GM19023 (cell line): Measurements from ENCODE around the gene P3H2.

ENCODE experiments used
- ATAC-seq: cut with Tn5 transposase; IDR thresholded peaks from one replicate; pipeline ENCODE4 v1.9.1; 2021; ENCODE audit warnings: mild to moderate bottlenecking, moderate library complexity; ENCODE audit not compliant: unreplicated experiment

Gene P3H2

DNA sequence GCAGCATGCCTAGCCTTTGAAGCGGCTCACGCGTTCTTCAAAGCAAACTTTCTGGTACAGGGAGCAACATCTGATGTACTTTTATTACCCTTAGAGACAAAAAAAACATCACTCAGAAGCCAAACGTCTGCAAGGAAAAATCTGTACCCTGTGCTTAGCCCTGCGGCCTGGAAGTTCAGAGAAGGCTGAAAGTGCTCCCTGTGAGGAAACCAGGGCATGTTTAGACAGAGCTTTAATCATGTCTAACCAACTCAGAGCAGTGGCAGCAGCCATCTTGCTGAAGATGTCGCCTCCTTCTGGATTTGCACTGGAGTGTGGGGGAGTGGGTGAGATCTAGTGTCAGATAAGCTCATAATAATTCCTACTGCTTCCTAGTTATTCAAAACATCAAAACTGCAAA is 170.4 kb downstream of the P3H2 start:
- ATAC-seq, result no peak

DNA sequence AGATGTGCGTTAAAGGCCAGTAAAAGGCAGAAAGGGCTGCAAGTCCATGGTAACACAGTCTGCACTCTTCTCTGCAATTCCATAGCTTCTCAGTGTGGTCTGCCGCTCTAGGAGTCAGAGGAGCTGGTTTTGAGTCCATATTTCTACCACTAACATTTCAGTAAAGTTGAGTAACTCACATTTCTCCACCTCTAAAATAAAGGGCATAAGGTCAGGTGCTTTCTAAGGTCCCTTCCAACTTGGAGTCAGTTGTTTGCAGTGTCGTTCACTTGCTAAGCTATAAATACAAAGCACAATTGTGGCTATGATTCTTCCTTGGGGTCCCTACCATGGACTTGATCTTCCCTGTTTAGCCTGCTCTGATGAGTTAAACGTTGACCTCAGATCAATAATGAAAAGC is 171.1 kb downstream of the P3H2 start:
- ATAC-seq, result no peak

DNA sequence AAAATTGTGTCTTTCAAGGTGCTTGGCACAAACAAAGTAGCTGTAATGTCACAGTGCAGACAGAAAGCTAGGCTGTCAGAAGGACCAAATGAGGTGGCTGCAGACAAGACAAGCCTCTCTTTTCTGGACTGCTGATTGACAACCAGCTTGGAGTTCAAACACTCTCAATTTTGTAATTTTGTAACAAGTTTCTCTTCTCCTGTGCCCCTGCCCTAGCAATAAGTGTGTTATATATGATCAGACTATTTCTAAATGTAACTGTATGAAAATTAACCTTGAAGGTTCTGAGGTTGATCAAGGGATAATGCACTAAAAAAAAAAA is 172.0 kb downstream of the P3H2 start:
- ATAC-seq, result no peak

DNA sequence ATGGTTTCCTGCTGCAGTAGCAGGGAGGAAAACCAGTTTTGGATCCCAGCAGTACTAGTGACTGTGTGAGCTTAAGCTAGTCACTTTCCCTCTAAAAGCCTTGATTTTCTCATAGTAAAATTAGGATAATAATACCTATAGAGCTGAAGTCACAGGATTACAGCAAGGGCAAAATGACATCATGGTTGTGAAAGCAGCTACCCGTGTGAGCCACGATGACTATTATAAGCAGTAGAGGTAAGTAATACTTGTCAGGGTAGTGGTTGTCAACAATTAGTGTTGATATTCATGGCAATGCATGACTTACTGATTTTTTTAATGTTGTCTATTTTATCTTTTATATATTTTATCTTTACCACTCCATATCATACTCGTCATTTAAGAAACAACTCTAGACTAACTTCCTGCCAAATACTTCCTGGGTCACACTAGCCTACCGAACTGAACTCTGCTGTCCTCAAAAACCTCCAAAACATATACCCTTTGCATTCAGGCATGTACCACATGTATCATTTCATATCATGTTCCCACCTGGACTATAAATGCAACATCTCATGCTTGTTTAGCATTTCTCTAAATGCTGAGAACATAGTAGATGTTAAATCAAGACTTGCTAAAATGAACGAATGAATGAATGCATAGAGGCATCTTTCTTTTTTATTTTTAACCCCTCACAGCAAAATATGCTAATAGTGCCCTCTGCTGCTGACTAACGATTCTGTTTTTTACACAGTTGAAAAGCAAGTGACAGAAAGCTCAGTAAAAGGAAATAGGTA is 172.6 kb downstream of the P3H2 start:
- ATAC-seq, result peak; percentile 47

DNA sequence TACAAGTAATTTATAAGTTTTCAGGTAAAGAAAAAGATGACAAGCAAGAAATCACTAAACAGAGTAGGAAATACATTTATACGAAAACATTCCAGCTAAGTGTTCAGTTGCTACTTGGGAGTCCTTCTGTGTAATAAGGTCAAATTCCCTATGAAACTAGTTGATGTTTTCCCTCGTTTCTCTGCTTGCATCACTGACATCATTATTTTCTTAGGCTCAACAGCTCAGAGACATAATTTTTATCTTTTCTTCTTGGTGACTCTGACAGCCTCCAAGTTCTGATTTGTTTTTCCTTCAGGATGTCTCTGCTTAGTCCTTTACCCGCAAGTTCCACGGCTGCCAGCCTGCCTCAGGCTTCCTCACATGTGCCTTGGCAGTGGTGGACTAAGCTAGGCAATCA is 173.6 kb downstream of the P3H2 start:
- ATAC-seq, result no peak

DNA sequence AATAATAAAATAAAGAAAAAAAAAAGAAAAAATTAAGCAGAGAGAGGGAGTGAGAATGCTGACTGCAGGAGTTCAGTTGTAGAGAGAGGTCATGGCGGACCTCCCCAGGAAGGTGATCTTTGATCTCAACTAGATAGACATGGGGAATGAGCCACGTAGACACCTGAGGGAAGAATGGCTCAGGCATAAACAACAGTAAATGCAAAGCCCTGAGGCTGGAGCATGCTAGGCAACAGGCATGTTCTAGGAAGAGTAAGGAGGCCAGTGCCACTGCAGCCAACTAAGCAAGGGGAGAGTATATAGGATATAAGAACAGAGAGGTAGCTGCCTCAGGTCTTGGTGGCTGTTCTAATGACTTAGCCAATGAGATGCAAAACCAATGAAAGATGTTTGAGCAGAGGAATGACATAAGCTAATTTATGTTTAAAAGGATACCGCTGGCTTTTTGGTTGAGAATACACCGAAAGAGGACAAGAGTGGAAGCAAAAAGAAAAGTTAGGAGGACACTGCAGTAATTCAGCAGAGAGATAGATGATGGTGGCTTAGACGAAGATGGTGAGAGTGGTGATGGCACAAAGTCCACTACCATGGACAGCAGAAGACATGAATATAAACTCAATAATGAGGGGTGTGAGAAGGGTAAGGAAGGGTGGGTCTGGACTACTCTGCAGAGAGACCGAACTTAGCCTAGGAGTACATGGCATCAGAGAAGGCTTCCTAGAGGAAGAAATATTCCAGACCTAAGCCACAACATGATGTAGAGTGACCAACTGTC is 174.6 kb downstream of the P3H2 start:
- ATAC-seq, result no peak

DNA sequence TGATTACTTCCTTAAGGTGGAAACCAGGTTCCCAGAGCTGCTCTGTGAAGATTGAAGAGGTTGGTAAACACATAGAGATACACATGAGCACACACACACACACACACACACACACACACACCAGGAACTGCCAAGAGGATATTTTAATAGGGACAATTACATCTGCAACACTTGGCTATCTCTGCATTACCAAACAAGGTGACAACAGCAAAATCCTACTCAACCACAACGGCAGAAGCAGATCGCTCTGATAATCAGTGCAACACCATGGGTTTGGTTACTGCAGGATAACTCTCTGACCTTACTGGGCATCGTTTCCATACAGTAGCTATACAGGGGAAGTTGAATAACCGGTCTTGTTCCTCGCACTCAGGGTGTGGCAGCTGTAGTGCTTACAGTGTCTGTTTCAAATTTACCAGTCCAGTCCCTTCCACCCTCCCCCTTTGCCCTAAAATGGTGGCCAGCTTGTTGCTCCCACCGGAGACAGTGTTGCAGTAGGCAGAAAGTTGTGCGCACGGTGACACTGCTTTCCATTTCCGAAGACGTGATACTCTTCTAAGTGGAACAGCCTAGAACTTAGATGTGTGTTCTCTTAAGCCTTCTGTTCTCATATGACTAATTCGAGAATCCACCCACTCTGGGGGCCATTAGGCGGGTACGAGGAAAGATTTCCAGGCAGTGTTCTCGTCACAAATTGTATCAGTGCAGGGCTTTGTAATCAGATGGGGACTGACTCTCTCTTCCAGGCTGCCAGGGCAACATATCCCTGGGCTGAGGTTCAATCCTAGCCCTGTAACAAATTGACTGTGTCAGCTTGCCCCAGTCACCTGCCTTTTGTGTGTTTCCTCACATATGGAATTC is 176.2 kb downstream of the P3H2 start:
- ATAC-seq, result no peak

DNA sequence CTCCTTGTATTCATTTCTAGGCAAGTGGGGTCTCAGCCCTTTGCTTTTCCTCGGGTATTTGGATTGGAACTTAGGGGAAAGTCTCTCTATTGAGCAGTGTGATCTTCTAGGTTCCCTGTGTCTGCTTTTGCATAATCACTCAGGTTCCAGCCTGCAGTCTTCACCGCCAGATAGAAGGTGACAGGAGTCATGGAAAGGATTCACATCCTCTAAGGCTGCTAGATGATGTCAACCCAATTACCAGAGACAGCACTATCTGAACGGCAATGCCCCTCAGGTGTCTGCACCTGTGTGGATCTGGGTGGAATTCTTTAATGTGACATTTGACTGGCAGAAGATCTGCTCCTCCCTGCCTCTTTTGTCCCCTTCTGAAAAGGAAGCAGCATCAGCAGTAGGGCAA is 177.7 kb downstream of the P3H2 start:
- ATAC-seq, result no peak

DNA sequence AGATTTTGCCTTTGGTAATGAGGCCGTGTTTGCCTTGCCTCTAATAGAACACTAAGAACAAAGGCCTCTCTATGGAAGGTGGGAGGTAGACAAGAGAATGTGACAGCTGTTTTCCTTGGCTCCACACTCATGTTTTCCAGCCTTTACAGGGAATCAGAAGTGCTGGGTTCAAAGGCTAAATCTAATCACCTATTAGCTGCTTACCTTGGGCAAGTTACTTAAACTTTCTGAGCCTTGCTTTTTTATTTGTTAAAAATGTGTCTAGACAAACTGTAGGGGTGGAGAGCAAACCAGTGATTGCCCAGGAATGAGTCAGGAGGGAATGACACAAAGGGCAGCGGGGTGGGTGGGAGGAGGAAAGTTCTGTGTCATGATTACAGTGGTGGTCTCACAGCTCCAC is 179.0 kb downstream of the P3H2 start:
- ATAC-seq, result no peak

DNA sequence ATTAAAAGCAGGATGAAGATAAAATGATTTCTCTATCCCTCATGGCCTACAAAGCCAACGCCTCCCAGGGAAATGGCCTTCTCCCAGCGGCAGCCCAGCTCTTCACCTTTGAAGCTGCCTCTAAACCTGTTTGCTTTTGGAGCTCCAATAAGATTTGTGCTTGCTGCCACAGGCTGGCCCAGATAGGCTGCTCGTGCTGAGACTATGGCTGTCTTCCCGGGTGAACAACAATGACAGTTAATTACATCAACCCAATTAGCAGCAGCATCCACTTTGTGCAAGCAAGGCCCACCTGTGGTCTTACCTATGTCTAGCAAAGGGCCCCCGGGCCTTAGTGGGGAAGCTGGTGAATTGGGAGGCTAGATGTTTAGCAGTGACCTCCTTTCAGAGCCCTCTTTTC is 179.6 kb downstream of the P3H2 start:
- no peak for ATAC-seq

DNA sequence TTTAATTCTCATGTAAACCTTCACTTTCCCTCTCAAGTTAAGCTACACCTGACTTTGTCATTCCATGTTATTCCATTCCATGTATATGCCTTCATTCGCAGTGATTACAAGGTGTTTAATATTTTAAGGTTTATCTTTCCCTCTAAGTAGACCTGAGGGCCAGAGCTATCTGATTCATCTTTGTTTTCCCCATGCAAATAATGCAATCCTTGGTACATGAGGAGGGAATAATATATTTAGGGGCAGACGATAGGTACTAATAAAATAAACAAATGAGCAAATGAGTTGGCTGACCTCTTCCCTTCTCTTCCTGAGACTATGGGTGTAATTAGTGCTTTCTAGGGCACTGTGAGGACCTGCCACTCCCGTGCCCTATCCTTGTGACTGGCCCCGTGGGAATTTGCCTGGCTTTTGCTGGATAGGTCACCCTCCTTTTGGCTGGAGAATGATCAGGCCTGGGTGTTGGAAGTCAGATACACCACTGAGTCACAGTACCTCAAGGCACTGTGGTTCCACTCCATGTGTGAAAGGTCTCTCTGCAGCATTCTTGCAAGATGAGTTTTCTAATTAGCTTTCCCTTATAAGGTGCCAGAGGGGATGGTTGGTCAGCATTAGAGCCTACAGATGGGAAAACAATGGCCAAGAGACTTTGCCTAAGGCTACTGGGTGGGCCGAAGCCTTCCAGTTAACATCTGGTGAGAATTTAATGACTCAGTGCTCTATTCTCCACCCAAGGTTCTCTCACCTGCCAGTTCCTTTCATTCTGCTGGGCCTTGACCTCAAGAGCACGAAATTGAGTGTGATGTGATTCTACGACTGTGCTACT is 183.2 kb downstream of the P3H2 start:
- ATAC-seq, result no peak

DNA sequence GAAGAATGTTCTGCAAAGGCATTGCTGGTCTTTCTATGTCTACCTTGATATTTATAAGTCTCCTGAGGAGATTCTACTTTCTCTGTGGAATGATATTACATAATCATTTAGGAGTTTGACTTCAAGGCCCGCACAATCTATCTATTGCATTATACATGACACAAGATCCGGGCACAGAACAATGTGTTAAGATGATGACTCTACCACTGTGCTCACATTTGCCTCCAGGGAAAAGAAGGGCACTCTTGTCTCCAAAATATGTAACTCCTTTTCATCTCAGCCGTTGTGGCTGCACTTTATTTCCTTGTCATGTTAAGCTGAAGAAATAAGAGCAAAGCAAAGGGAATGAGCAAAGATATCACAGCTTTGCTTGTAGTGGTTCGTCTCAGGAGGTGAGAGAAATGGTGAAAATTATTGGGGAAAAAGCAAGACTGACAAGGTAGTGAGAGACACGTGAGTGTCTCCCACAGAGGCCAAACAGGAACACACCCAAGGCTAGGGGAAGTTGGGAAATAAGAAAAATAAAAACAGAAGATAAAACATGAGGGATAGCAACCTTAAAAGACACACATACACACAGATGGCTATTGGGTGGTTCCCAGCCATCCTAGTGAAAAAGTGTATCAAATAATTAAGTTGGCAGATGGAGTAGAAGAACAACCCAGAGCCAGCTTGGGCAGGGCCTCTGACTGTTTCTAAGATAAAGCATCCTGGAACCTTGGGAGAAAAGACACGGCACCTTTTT is 184.3 kb downstream of the P3H2 start:
- no peak for ATAC-seq

DNA sequence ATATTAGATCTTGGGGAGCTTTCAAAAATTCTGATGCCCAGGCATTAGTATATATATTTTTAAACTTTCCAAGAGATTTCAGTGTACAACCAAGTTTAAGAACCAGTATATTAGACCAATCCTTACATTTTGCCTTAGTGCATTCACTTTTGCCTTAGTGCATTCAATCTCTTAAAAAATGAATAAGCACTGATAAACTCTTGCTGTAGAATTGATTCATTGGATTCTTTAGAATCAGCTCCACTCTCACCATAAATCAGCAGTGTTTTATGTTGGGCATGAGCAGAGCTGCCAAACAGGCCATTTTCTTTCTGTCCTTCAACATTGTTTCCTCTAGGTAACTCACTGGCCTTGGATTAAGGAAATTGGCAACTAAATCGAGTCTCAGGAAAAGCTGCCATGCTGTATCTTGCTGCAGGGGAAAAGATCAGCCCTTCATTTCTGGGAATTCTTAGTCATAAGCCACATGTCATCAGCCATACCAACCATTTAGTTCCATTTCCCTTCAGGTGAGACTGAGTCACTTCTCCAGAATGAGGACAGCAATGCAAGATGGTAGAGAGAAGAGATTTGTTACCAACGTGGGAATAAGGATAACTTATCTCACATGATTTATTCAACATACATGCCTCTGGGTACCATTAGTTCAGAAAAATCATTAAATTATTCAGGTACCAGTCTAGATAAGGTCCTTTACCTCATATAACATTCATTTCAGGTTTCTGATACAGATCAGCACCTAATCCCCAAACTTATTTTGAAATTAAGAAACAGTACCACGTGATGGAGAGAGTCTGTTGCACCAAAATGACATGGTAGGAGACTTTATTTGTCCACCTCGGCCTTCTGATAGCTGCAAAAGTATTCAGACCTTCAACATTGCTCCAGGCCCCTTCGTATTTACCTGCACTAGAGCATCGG is 192.5 kb downstream of the P3H2 start:
- no peak for ATAC-seq

DNA sequence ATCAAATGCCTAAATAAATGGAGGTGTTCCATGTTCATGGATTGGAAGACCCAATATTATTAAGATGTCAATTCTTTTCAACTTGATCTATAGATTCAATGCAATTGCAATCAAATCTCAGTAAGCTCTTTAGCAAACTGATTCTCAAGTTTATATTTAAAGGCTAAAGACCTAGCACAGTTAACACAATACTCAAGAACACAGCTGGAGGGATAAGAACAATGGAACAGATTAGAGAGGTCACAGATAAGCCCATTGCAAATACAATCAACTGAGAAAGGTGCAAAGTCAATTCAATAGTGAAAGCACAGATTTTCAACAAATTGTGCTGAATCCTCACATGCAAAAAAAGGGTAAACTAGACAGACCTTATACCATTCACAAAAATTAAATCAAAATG is 198.9 kb downstream of the P3H2 start:
- no peak for ATAC-seq

DNA sequence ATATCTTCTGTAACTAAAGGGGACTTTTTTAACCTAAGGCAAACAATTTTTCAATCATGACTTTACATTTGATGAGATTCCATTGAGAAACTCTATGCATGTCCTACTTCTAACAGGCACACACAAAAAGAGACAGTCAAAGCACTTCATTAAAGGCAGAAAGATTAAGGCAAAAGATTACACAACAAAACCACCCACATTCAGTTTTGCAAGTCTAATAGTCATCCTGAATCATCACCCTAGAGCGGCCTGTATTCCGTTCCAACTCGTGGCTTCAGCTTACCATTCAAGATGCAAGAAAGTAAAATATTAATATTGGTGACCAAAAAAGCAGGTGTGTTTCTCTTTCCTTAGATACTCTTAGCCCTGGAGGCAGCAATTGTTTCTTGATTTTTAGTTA is 205.9 kb downstream of the P3H2 start:
- ATAC-seq, result no peak

DNA sequence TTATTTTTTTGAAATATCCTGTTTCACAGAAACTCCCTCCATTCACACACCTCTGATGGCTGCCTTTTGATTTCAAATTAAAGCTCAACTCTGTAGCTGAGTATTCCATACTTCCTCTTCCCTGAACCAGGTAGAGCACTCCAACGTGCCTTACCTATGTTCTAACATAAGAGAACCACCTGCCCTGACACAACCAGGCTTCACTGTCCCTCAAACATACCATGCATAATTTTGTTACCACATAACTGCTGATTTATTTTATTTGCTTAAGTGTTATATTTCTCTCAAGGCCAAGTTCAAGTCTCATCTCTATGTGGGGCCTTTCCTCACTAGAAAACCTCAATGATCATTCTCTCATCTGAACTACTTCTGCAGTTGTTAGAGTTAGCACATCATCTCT is 209.7 kb downstream of the P3H2 start:
- ATAC-seq, result no peak

DNA sequence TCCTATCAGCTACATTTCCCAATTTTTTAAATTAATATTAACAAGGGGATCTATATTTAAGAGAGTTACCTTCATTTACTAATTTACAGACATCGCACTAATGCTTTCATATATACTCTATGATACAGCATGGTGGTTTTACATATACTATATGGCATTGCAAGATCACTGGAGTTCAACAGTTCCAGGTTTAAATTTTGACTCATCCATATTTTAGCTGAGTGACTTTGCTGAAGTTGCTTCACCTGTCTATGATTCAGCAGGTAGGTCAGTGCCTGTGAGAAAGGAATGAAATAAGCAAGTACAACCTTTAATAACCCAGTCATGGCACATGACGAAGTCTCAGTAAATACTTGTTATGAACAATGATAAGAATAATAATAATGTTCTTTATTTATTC is 211.1 kb downstream of the P3H2 start:
- no peak for ATAC-seq

DNA sequence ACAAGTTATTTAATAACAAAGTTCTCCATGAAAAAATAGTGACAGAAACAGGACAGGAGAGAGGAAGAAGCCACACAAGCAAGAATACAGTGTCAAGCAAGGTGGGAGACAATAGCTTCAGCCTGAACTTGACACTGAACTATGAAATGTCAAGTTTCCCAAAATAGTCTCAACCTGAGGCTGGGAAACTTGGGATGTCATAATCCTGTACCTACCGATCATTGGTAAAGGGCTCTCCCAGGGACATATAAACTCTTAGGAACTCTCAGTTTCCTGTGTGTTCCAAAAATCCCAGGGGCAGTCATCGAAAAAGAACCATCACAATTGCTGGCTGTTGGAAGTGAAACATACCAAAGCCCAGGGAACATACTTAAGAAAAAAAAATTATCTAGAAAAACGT is 211.6 kb downstream of the P3H2 start:
- ATAC-seq, result no peak

DNA sequence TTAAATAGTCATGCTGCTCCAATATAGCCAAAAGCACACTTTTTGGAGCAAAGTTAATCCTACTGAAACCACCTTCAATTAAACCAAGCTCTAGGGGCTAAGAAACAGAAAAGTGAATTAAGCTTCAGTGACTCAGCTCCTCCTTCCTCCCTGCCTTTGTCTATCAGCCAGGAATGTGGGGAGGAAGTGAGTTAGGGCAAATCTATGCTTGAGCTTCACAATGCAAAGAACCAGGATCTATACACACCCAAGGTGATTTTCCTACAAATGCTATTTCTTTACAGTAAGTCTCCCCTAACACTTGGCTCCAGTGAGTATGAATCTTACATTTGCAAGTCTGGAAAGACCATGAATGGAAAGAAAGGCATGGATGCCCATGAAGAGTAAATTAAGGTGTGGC is 212.1 kb downstream of the P3H2 start:
- ATAC-seq, result no peak
